Mononuclear cell (primary cell): ENCODE results near the gene KIF27. TPM values are rescaled to one million over a fixed set of nuclear protein-coding genes. Genes with fewer than 3 reads are reported as not detected.
"Not testable (repeated sequence)": the region's sequence is repeated elsewhere in the genome, so short reads cannot be mapped to it uniquely, and the experiment has no call there.

ENCODE experiments used
- H3K27me3 ChIP-seq: 2 replicates; pipeline ENCODE4 v1.6.0; 2011; ENCODE audit warnings: low read length, control low read depth; ENCODE audit not compliant: insufficient read depth
- H3K4me1 ChIP-seq: 2 replicates; pipeline ENCODE4 v1.5.1; 2011; ENCODE audit warnings: mild to moderate bottlenecking, low read length, control low read depth; ENCODE audit not compliant: insufficient read depth
- H3K4me3 ChIP-seq: 2 replicates; pipeline ENCODE4 v1.5.1; 2011; ENCODE audit warnings: mild to moderate bottlenecking, low read length, moderate library complexity
- H3K9me3 ChIP-seq: 2 replicates; pipeline ENCODE4 v1.5.1; 2011; ENCODE audit warnings: low read depth, mild to moderate bottlenecking, control low read depth, low read length
- total RNA-seq: library from RNA; depleted of rRNA; stranded (reverse); fragments of >200 nt; gene quantifications from one replicate; pipeline ENCODE4 v1.2.3, GENCODE V29; 2012

KIF27 gene
- total RNA-seq, 1 donor, result 6.4 TPM

- H3K4me3 ChIP-seq, H3K4me1 ChIP-seq, H3K9me3 ChIP-seq, H3K27me3 ChIP-seq: not testable (repeated sequence)
These were observed 117.3 kb downstream of the KIF27 start for GRCh38 chr9:83803941-83804340.

DNA sequence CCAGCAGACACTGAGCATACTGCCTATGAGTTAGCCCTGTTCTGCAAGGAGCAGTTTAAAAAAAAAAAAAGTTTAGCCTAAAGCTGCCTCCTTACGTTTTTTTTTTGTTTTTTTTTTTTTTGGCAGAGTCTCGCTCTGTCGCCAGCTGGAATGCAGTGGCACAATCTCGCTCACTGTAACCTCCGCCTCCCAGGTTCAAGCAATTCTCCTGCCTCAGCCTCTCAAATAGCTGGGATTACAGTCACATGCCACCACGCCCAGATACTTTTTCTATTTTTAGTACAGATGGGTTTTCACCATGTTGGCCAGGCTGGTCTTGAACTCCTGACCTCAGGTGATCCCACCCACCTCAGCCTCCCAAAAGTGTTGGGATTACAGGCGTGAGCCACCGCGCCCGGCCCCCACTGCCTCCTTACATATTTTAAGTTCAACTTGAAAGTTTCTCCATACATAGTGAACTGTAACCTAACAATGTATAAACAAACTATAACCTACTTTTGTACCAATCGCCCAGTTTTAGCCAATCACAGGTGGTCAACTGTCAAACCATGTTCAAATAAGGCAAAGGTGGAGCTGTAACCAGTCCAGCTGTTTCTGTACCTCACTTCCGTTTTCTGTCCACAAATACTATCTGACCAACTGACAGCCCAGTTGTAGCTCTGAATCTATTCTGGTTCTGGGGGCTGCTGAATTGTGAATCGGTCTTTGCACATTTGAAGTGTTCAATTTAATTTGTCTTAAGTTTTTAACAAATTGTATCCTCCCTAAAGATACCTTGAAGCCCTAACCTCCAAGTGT lies 120.8 kb downstream of the KIF27 start:
- Histone ChIP-seq H3K9me3 (no peaks in the 10 kb centered on the region), H3K4me1 (no peaks in the 10 kb centered on the region), H3K27me3 (no peaks in the 10 kb centered on the region)

DNA sequence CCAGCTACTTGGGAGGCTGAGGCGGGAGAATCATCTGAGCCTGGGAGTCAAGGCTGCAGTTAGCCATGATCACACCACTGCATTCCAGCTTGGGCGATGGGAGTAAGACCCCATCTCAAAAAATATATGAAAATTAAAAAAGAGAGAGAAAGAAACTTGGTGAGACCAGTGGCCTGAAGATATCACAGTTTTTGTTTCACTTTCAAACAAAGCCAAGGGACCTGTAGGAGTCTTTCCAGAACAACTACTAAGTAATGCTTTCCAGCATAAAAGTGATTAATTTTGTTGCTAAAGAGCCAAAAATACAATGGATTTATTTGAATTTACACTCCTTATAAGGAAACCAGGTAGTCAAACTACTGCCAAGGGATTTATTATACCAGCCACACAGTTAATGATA lies 127.2 kb downstream of the KIF27 start:
- H3K27me3 ChIP-seq, result no peaks in the 10 kb centered on the region
- no peak overlapping the region for H3K4me3 ChIP-seq
- no peaks in the 10 kb centered on the region for H3K9me3 ChIP-seq
- no peaks in the 10 kb centered on the region for H3K4me1 ChIP-seq

More for the DNA sequence above, 120.8 kb downstream of the KIF27 start:
- H3K4me3 ChIP-seq, result no peak overlapping the region

- no peaks in the 10 kb centered on the region for H3K4me1 ChIP-seq
- no peaks in the 10 kb centered on the region for H3K27me3 ChIP-seq
- no peak overlapping the region for H3K4me3 ChIP-seq
- no peaks in the 10 kb centered on the region for H3K9me3 ChIP-seq
These were observed 128.5 kb downstream of the KIF27 start for GRCh38 chr9:83792746-83793145.

Other genes with a start within 250 kb of the KIF27 start
- gene UBQLN1, start 213.5 kb downstream of the KIF27 start, total RNA-seq, result 186 TPM
- gene GKAP1, start 103.7 kb downstream of the KIF27 start, total RNA-seq, result 8.0 TPM
- gene HNRNPK, start 58.8 kb upstream of the KIF27 start, total RNA-seq, result 660 TPM
- 1.9 TPM for gene RMI1, start 59.4 kb upstream of the KIF27 start, total RNA-seq